ENCODE measurements around the gene DNLZ. TPM values are rescaled to one million over a fixed set of nuclear protein-coding genes. Genes with fewer than 3 reads are reported as not detected.
A peak's percentile ranks its signal among the peaks of the same experiment; 100 is the strongest.

The DNLZ gene
- total and polyA plus RNA-seq, 7 donors, result 8.2 to 40.7 (median 18.7) TPM

GRCh38 chr9:136394312-136395019 lies 30.9 kb upstream of the DNLZ start:
- H3K36me3 ChIP-seq (ENCODE audit: insufficient read depth in 1 of 2, low read depth in 1 of 2), result peaks cover 2 to 79% of the 10 kb centered on the region in 2 donors
- TF ChIP-seq, protein P1, sequence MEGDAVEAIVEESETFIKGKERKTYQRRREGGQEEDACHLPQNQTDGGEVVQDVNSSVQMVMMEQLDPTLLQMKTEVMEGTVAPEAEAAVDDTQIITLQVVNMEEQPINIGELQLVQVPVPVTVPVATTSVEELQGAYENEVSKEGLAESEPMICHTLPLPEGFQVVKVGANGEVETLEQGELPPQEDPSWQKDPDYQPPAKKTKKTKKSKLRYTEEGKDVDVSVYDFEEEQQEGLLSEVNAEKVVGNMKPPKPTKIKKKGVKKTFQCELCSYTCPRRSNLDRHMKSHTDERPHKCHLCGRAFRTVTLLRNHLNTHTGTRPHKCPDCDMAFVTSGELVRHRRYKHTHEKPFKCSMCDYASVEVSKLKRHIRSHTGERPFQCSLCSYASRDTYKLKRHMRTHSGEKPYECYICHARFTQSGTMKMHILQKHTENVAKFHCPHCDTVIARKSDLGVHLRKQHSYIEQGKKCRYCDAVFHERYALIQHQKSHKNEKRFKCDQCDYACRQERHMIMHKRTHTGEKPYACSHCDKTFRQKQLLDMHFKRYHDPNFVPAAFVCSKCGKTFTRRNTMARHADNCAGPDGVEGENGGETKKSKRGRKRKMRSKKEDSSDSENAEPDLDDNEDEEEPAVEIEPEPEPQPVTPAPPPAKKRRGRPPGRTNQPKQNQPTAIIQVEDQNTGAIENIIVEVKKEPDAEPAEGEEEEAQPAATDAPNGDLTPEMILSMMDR (IDR thresholded peaks at IDR 0.05), result no peak
- peaks cover 10% of the 10 kb centered on the region for H3K4me1 ChIP-seq
- DNase-seq, result peak; percentile 66 to 70
- no peak overlapping the region for H3K27ac ChIP-seq
- no peaks in the 10 kb centered on the region for H3K27me3 ChIP-seq (ENCODE audit: insufficient read depth in 3 of 3, low read length in 2 of 3)
- H3K9me3 ChIP-seq, result no peaks in the 10 kb centered on the region
- ATAC-seq, result no peak
- intact Hi-C loops (cut with DNase I), result no loop called here
- H3K4me3 ChIP-seq, result no peak overlapping the region
- WGBS, 3 donors, result 86 to 89% (median 87%) methylated on average over 21 of the region's 21 CpGs

DNA sequence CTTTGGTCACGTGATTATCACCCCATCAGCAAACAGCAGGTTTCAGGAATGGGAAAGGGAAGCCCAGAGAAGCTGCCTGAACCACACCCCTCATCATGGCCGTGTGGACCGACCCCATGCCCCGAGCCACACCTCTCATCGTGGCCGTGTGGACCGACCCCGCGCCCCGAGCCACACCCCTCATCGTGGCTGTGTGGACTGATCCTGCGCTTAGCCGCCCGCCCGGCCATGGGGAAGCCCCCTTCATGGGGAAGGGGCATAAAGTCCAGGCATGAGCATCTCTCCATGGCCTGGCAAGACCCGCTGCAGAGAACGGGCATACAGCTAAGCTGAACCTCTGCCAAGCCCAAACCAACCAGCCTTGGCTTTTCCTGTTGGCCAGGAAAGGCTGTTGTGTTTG lies 30.0 kb upstream of the DNLZ start:
- DNase-seq, result peak in 1 of 2 donors; percentile 46
- 86 to 89% (median 89%) methylated on average over 17 of the region's 17 CpGs for WGBS, 3 donors
- peaks cover 1% of the 10 kb centered on the region for H3K4me1 ChIP-seq
- no peak overlapping the region for H3K27ac ChIP-seq
- H3K36me3 ChIP-seq (ENCODE audit: insufficient read depth in 1 of 2, low read depth in 1 of 2), result peaks cover 2 to 88% of the 10 kb centered on the region in 2 donors
- TF ChIP-seq, protein P1 (IDR thresholded peaks at IDR 0.05), result no peak
- intact Hi-C loops (cut with DNase I), result no loop called here
- no peak overlapping the region for H3K4me3 ChIP-seq
- H3K9me3 ChIP-seq, result no peaks in the 10 kb centered on the region
- no peak for ATAC-seq
- no peaks in the 10 kb centered on the region for H3K27me3 ChIP-seq (ENCODE audit: insufficient read depth in 3 of 3, low read length in 2 of 3)

GRCh38 chr9:136392538-136393449 lies 29.2 kb upstream of the DNLZ start:
- DNase-seq, result peak in 1 of 2 donors; percentile 59

GRCh38 chr9:136391737-136392537 lies 28.4 kb upstream of the DNLZ start:
- Histone ChIP-seq H3K27me3 (ENCODE audit: insufficient read depth in 3 of 3, low read length in 2 of 3) (no peaks in the 10 kb centered on the region), H3K27ac (no peak overlapping the region), H3K4me3 (no peak overlapping the region), H3K36me3 (ENCODE audit: insufficient read depth in 1 of 2, low read depth in 1 of 2) (peaks cover 2 to 96% of the 10 kb centered on the region in 2 donors), H3K4me1 (no peaks in the 10 kb centered on the region), H3K9me3 (no peaks in the 10 kb centered on the region)
- no peak for ATAC-seq
- DNase-seq, result peak in 1 of 2 donors; percentile 49
- intact Hi-C loops (cut with DNase I), result no loop called here
- 88 to 89% (median 88%) methylated on average over 28 of the region's 28 CpGs for WGBS, 3 donors
- TF ChIP-seq, protein P1 (IDR thresholded peaks at IDR 0.05), result no peak

More at GRCh38 chr9:136392538-136393449, 29.2 kb upstream of the DNLZ start:
- ATAC-seq, result peak in 1 of 4 donors; percentile 29
- H3K36me3 ChIP-seq (ENCODE audit: insufficient read depth in 1 of 2, low read depth in 1 of 2), result peaks cover 2 to 92% of the 10 kb centered on the region in 2 donors
- no peaks in the 10 kb centered on the region for H3K4me1 ChIP-seq
- TF ChIP-seq, protein P1 (IDR thresholded peaks at IDR 0.05), result no peak
- H3K27ac ChIP-seq, result no peak overlapping the region
- intact Hi-C loops (cut with DNase I), result no loop called here
- no peak overlapping the region for H3K4me3 ChIP-seq
- H3K27me3 ChIP-seq (ENCODE audit: insufficient read depth in 3 of 3, low read length in 2 of 3), result no peaks in the 10 kb centered on the region
- no peaks in the 10 kb centered on the region for H3K9me3 ChIP-seq
- 85 to 87% (median 85%) methylated on average over 18 to 21 of the region's 21 CpGs for WGBS, 3 donors
